Mucosa of rectum (tissue), 2 donors: ENCODE data around the gene SBF1.

Experiments used
- H3K27ac ChIP-seq, 2 donors: one replicate each; pipeline ENCODE4 v1.7.0; 2013; ENCODE audit warnings: inconsistent platforms in 2 of 2, low read depth in 2 of 2, low read length in 2 of 2
- H3K27me3 ChIP-seq, 2 donors: one replicate each; pipeline ENCODE4 v1.7.0; 2013; ENCODE audit warnings: low read length in 2 of 2; ENCODE audit not compliant: control insufficient read depth in 2 of 2, insufficient read depth in 2 of 2
- H3K36me3 ChIP-seq, 2 donors: one replicate each; pipeline ENCODE4 v1.7.0; 2013; ENCODE audit warnings: low read length in 2 of 2; ENCODE audit not compliant: control insufficient read depth in 2 of 2, insufficient read depth in 2 of 2
- H3K4me1 ChIP-seq, 2 donors: one replicate each; pipeline ENCODE4 v1.7.0; 2013; ENCODE audit warnings: low read length in 2 of 2, mild to moderate bottlenecking in 1 of 2; ENCODE audit not compliant: control insufficient read depth in 2 of 2, insufficient read depth in 2 of 2
- H3K4me3 ChIP-seq, 2 donors: one replicate each; pipeline ENCODE4 v1.7.0; 2013; ENCODE audit warnings: low read length in 2 of 2
- H3K9ac ChIP-seq, 2 donors: one replicate each; pipeline ENCODE4 v1.7.0; 2013; ENCODE audit warnings: low read length in 2 of 2, low read depth in 1 of 2, mild to moderate bottlenecking in 1 of 2
- H3K9me3 ChIP-seq, 2 donors: one replicate each; pipeline ENCODE4 v1.7.0; 2013; ENCODE audit warnings: low read length in 2 of 2; ENCODE audit not compliant: control insufficient read depth in 2 of 2
- donor health status: healthy.
- donor health status: Normal muscosa, but diverticular disease.

Gene SBF1

GRCh38 chr22:50456026-50456425 lies 18.8 kb downstream of the SBF1 start:
- Histone ChIP-seq H3K4me1 (no peaks in the 10 kb centered on the region), H3K27me3 (no peaks in the 10 kb centered on the region), H3K4me3 (no peak overlapping the region), H3K9ac (no peak overlapping the region), H3K36me3 (peaks cover 60 to 63% of the 10 kb centered on the region in 2 donors), H3K27ac (no peak overlapping the region), H3K9me3 (no peaks in the 10 kb centered on the region)

GRCh38 chr22:50455201-50455600 lies 19.6 kb downstream of the SBF1 start:
- H3K9ac ChIP-seq, result no peak overlapping the region
- no peaks in the 10 kb centered on the region for H3K4me1 ChIP-seq
- H3K27ac ChIP-seq, result no peak overlapping the region
- no peaks in the 10 kb centered on the region for H3K9me3 ChIP-seq
- H3K36me3 ChIP-seq, result peaks cover 51 to 60% of the 10 kb centered on the region in 2 donors
- H3K4me3 ChIP-seq, result no peak overlapping the region
- no peaks in the 10 kb centered on the region for H3K27me3 ChIP-seq

- H3K36me3 ChIP-seq, result peaks cover 46 to 60% of the 10 kb centered on the region in 2 donors
- H3K27ac ChIP-seq, result no peak overlapping the region
- H3K27me3 ChIP-seq, result no peaks in the 10 kb centered on the region
- H3K4me1 ChIP-seq, result no peaks in the 10 kb centered on the region
- H3K9me3 ChIP-seq, result no peaks in the 10 kb centered on the region
- no peak overlapping the region for H3K9ac ChIP-seq
- no peak overlapping the region for H3K4me3 ChIP-seq
Measured at GRCh38 chr22:50454556-50455075, 20.2 kb downstream of the SBF1 start.

- Histone ChIP-seq H3K9me3 (no peaks in the 10 kb centered on the region), H3K4me1 (no peaks in the 10 kb centered on the region), H3K27me3 (no peaks in the 10 kb centered on the region), H3K9ac (no peak overlapping the region), H3K36me3 (peaks cover 41 to 58% of the 10 kb centered on the region in 2 donors), H3K4me3 (no peak overlapping the region), H3K27ac (no peak overlapping the region)
Measured at GRCh38 chr22:50452649-50453048, 22.2 kb downstream of the SBF1 start.

GRCh38 chr22:50447576-50448551 lies 27.0 kb downstream of the SBF1 start:
- H3K27me3 ChIP-seq, result no peaks in the 10 kb centered on the region
- no peaks in the 10 kb centered on the region for H3K4me1 ChIP-seq
- H3K4me3 ChIP-seq, result no peak overlapping the region
- H3K36me3 ChIP-seq, result peaks cover 25 to 33% of the 10 kb centered on the region in 2 donors
- no peak overlapping the region for H3K27ac ChIP-seq
- H3K9ac ChIP-seq, result no peak overlapping the region
- H3K9me3 ChIP-seq, result no peaks in the 10 kb centered on the region

GRCh38 chr22:50446708-50447575 lies 27.9 kb downstream of the SBF1 start:
- no peak overlapping the region for H3K9ac ChIP-seq
- H3K27me3 ChIP-seq, result no peaks in the 10 kb centered on the region
- H3K9me3 ChIP-seq, result no peaks in the 10 kb centered on the region
- H3K4me3 ChIP-seq, result no peak overlapping the region
- H3K36me3 ChIP-seq, result peaks cover 27 to 34% of the 10 kb centered on the region in 2 donors
- H3K27ac ChIP-seq, result no peak overlapping the region
- no peaks in the 10 kb centered on the region for H3K4me1 ChIP-seq

- Histone ChIP-seq H3K4me1 (no peaks in the 10 kb centered on the region), H3K27me3 (no peaks in the 10 kb centered on the region), H3K9me3 (no peaks in the 10 kb centered on the region), H3K9ac (no peak overlapping the region), H3K4me3 (no peak overlapping the region), H3K36me3 (peaks cover 30 to 37% of the 10 kb centered on the region in 2 donors), H3K27ac (no peak overlapping the region)
Measured at GRCh38 chr22:50445880-50446707, 28.7 kb downstream of the SBF1 start.

GRCh38 chr22:50445071-50445879 lies 29.6 kb downstream of the SBF1 start:
- H3K36me3 ChIP-seq, result peaks cover 30 to 36% of the 10 kb centered on the region in 2 donors
- H3K27ac ChIP-seq, result no peak overlapping the region
- no peaks in the 10 kb centered on the region for H3K9me3 ChIP-seq
- H3K4me1 ChIP-seq, result no peaks in the 10 kb centered on the region
- no peaks in the 10 kb centered on the region for H3K27me3 ChIP-seq
- H3K9ac ChIP-seq, result no peak overlapping the region
- H3K4me3 ChIP-seq, result no peak overlapping the region

GRCh38 chr22:50444663-50445062 lies 30.2 kb downstream of the SBF1 start:
- Histone ChIP-seq H3K4me1 (no peaks in the 10 kb centered on the region), H3K36me3 (peaks cover 35 to 36% of the 10 kb centered on the region in 2 donors), H3K9me3 (no peaks in the 10 kb centered on the region), H3K4me3 (no peak overlapping the region), H3K9ac (no peak overlapping the region), H3K27me3 (no peaks in the 10 kb centered on the region), H3K27ac (no peak overlapping the region)
